Trophoblast cell (in vitro differentiated cells and primary cell): ENCODE data around the gene INO80E.

ENCODE experiments used
- DNase-seq, 2 donors: peaks; one replicate each; pipeline ENCODE4 v3.0.0-alpha.2; 2016
- H2AFZ ChIP-seq: 2 replicates; pipeline ENCODE4 v1.6.1; 2013; ENCODE audit warnings: low read length, moderate library complexity, mild to moderate bottlenecking; ENCODE audit not compliant: insufficient read depth, poor library complexity
- H2AK5ac ChIP-seq: 2 replicates; pipeline ENCODE4 v1.6.1; 2013; ENCODE audit warnings: mild to moderate bottlenecking, low read length
- H2BK120ac ChIP-seq: 2 replicates; pipeline ENCODE4 v1.6.1; 2013; ENCODE audit warnings: low read length, mild to moderate bottlenecking, moderate library complexity; ENCODE audit not compliant: insufficient read depth, poor library complexity
- H2BK12ac ChIP-seq: 2 replicates; pipeline ENCODE4 v1.6.1; 2013; ENCODE audit warnings: mild to moderate bottlenecking, low read length, moderate library complexity
- H2BK5ac ChIP-seq: 2 replicates; pipeline ENCODE4 v1.6.1; 2013; ENCODE audit warnings: low read length, low read depth, moderate library complexity, mild to moderate bottlenecking; ENCODE audit not compliant: poor library complexity
- H3K14ac ChIP-seq: 2 replicates; pipeline ENCODE4 v1.6.1; 2013; ENCODE audit warnings: mild to moderate bottlenecking, low read length
- H3K18ac ChIP-seq: 2 replicates; pipeline ENCODE4 v1.6.1; 2013; ENCODE audit warnings: mild to moderate bottlenecking, low read length
- H3K23ac ChIP-seq: 2 replicates; pipeline ENCODE4 v1.6.1; 2013; ENCODE audit warnings: low read length
- H3K27ac ChIP-seq: 2 replicates; pipeline ENCODE4 v1.5.1; 2013; ENCODE audit warnings: low read depth, mild to moderate bottlenecking, inconsistent platforms, low read length, moderate library complexity
- H3K27me3 ChIP-seq: 2 replicates; pipeline ENCODE4 v1.6.1; 2013; ENCODE audit warnings: inconsistent platforms, mild to moderate bottlenecking, low read length, moderate library complexity; ENCODE audit not compliant: insufficient read depth
- H3K36me3 ChIP-seq, 2 experiments: 1 replicate in 1 of 2; 2 replicates in 1 of 2; pipeline ENCODE4 v1.6.1; 2013; ENCODE audit warnings: low read length in 2 of 2, mild to moderate bottlenecking in 2 of 2, moderate library complexity in 1 of 2; ENCODE audit not compliant: insufficient read depth in 2 of 2, control insufficient read depth in 1 of 2
- H3K4ac ChIP-seq: 2 replicates; pipeline ENCODE4 v1.6.1; 2013; ENCODE audit warnings: low read depth, mild to moderate bottlenecking, low read length, moderate library complexity
- H3K4me1 ChIP-seq, 2 experiments: 1 replicate in 1 of 2; 2 replicates in 1 of 2; pipeline ENCODE4 v1.6.1; 2013; ENCODE audit warnings: low read length in 2 of 2, mild to moderate bottlenecking in 2 of 2, moderate library complexity in 1 of 2; ENCODE audit not compliant: insufficient read depth in 2 of 2, control insufficient read depth in 1 of 2
- H3K4me2 ChIP-seq: 2 replicates; pipeline ENCODE4 v1.6.1; 2013; ENCODE audit warnings: inconsistent platforms, mild to moderate bottlenecking, low read length, moderate library complexity
- H3K4me3 ChIP-seq: 2 replicates; pipeline ENCODE4 v1.5.1; 2013; ENCODE audit warnings: mild to moderate bottlenecking, low read depth, low read length, inconsistent platforms
- H3K79me1 ChIP-seq: one replicate; pipeline ENCODE4 v1.6.1; 2013; ENCODE audit warnings: low read length
- H3K79me2 ChIP-seq: 2 replicates; pipeline ENCODE4 v1.6.1; 2013; ENCODE audit warnings: low read length, mild to moderate bottlenecking; ENCODE audit not compliant: control insufficient read depth, insufficient read depth, poor library complexity
- H3K9ac ChIP-seq: 2 replicates; pipeline ENCODE4 v1.6.1; 2013; ENCODE audit warnings: mild to moderate bottlenecking, low read length
- H3K9me3 ChIP-seq: 2 replicates; pipeline ENCODE4 v1.6.1; 2013; ENCODE audit warnings: low read depth, mild to moderate bottlenecking, control low read depth, inconsistent platforms, low read length; ENCODE audit not compliant: insufficient read depth
- H4K12ac ChIP-seq: 2 replicates; pipeline ENCODE4 v1.6.1; 2013; ENCODE audit warnings: low read depth, mild to moderate bottlenecking, low read length, moderate library complexity
- H4K8ac ChIP-seq: 2 replicates; pipeline ENCODE4 v1.6.1; 2013; ENCODE audit warnings: low read depth, mild to moderate bottlenecking, low read length, moderate library complexity
- H4K91ac ChIP-seq: one replicate; pipeline ENCODE4 v1.6.1; 2013; ENCODE audit warnings: low read depth, mild to moderate bottlenecking, low read length, moderate library complexity
- WGBS: extraction: QIAGEN DNeasy Blood & Tissue Kit; methylation state at CpG from one replicate; pipeline ENCODE4 v1.1.7; 2013; ENCODE audit warnings: missing lambda C conversion rate; ENCODE audit not compliant: insufficient read length, insufficient coverage; ENCODE audit errors: extremely low coverage; 5-methylcytosine and 5-hydroxymethylcytosine counted together

INO80E gene

DNA sequence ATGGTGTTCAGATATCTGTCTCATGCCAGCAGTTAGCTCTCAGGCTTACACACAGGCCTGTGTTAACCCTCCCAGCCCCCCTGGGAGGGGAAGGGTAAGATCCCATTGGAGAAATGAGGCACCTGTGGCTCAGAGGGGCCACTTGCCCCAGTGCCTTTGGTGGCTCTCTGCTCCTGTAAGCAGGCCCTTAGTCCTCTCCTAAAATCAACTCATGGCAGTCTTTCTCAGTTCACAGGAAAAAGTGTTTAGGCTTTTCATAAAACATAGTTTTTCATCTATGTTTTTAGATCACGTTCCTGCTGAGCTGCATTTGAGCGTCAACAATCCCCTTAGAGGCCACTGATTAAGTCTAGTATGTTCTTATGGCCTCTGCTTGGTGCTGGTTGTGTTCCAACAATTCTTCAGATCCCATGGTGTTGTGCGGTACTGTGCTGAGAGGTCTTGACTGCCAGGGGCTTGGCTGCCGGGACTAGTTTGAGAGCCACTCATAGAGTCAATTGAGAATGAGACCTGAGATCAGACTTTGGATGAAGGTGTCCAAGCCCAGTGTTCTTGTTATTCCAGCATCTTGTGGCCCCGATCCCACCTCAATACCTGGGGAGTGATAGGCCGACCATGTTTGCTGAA, 11.8 kb upstream of the INO80E start:
- no peak overlapping the region for H3K14ac ChIP-seq
- no peak overlapping the region for H4K8ac ChIP-seq
- H2AK5ac ChIP-seq = no peak overlapping the region
- H3K27ac ChIP-seq = no peak overlapping the region
- H2AFZ ChIP-seq = no peak overlapping the region
- H3K36me3 ChIP-seq = peaks cover 78 to 93% of the 10 kb centered on the region in 2 experiments
- no CpG with 5 or more reads among the region's 6 CpGs for WGBS
- H4K12ac ChIP-seq = no peak overlapping the region
- H2BK5ac ChIP-seq = no peak overlapping the region
- H3K18ac ChIP-seq = no peak overlapping the region
- H3K79me2 ChIP-seq = no peaks in the 10 kb centered on the region
- peaks cover 4% of the 10 kb centered on the region for H3K9me3 ChIP-seq
- no peak overlapping the region for H2BK12ac ChIP-seq
- H3K4me1 ChIP-seq = no peaks in the 10 kb centered on the region
- H2BK120ac ChIP-seq = no peak overlapping the region
- H3K79me1 ChIP-seq = no peaks in the 10 kb centered on the region
- no peak overlapping the region for H3K4ac ChIP-seq
- DNase-seq = no peak
- H3K9ac ChIP-seq = no peak overlapping the region
- H4K91ac ChIP-seq = no peak overlapping the region
- H3K4me3 ChIP-seq = no peak overlapping the region
- H3K27me3 ChIP-seq = no peaks in the 10 kb centered on the region
- no peak overlapping the region for H3K4me2 ChIP-seq
- H3K23ac ChIP-seq = no peak overlapping the region

DNA sequence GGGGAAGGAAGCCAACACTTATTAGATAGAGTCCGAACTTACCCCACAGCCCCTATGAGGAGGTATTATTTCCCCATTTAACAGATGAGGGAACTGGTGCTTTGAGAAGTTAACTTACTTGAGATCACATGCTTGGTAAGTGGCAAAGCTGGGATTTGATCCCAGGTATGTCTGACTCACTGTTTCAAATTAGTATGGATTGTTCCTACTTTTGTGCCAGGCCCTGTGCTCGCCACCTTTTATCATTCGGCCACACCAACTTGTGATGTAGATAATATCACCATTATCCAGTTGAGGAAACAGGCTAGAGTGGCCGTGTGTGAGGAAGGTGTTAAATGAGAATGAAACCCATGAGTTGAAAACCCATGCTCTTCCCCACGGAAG, 11.3 kb upstream of the INO80E start:
- H3K18ac ChIP-seq = no peak overlapping the region
- H3K9me3 ChIP-seq = peaks cover 4% of the 10 kb centered on the region
- no peak overlapping the region for H3K9ac ChIP-seq
- no peak overlapping the region for H4K8ac ChIP-seq
- no peaks in the 10 kb centered on the region for H3K27me3 ChIP-seq
- H3K4me2 ChIP-seq = no peak overlapping the region
- H3K4me3 ChIP-seq = no peak overlapping the region
- H3K4me1 ChIP-seq = no peaks in the 10 kb centered on the region
- no peak overlapping the region for H3K4ac ChIP-seq
- H2AK5ac ChIP-seq = no peak overlapping the region
- WGBS = no CpG with 5 or more reads among the region's 5 CpGs
- H2BK12ac ChIP-seq = no peak overlapping the region
- H3K23ac ChIP-seq = no peak overlapping the region
- no peak overlapping the region for H3K14ac ChIP-seq
- DNase-seq = no peak
- H2AFZ ChIP-seq = no peak overlapping the region
- no peak overlapping the region for H2BK5ac ChIP-seq
- no peak overlapping the region for H3K27ac ChIP-seq
- no peaks in the 10 kb centered on the region for H3K79me2 ChIP-seq
- no peak overlapping the region for H4K12ac ChIP-seq
- H2BK120ac ChIP-seq = no peak overlapping the region
- H4K91ac ChIP-seq = no peak overlapping the region
- H3K36me3 ChIP-seq = peaks cover 80 to 93% of the 10 kb centered on the region in 2 experiments
- no peaks in the 10 kb centered on the region for H3K79me1 ChIP-seq

DNA sequence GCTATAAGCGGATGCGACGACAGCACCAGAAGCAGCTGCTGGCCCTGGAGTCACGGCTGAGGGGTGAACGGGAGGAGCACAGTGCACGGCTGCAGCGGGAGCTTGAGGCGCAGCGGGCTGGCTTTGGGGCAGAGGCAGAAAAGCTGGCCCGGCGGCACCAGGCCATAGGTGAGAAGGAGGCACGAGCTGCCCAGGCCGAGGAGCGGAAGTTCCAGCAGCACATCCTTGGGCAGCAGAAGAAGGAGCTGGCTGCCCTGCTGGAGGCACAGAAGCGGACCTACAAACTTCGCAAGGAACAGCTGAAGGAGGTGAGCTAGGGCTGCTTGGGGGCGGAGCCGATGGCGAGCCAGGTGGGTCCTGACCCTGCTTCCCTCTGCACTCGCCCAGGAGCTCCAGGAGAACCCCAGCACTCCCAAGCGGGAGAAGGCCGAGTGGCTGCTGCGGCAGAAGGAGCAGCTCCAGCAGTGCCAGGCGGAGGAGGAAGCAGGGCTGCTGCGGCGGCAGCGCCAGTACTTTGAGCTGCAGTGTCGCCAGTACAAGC, 10.7 kb upstream of the INO80E start:
- Histone ChIP-seq H2AK5ac (no peak overlapping the region), H3K4ac (no peak overlapping the region), H2BK12ac (no peak overlapping the region), H4K12ac (no peak overlapping the region), H3K18ac (no peak overlapping the region), H4K8ac (no peak overlapping the region), H3K9me3 (peaks cover 4% of the 10 kb centered on the region), H3K36me3 (peaks cover 78 to 87% of the 10 kb centered on the region in 2 experiments), H2AFZ (no peak overlapping the region), H3K9ac (no peak overlapping the region), H3K27me3 (no peaks in the 10 kb centered on the region), H3K27ac (no peak overlapping the region), H3K4me2 (no peak overlapping the region), H3K4me1 (no peaks in the 10 kb centered on the region), H2BK120ac (no peak overlapping the region), H3K79me1 (no peaks in the 10 kb centered on the region), H3K4me3 (no peak overlapping the region), H3K23ac (no peak overlapping the region), H4K91ac (no peak overlapping the region), H3K79me2 (no peaks in the 10 kb centered on the region), H2BK5ac (no peak overlapping the region), H3K14ac (no peak overlapping the region)
- no CpG with 5 or more reads among the region's 28 CpGs for WGBS
- no peak for DNase-seq

DNA sequence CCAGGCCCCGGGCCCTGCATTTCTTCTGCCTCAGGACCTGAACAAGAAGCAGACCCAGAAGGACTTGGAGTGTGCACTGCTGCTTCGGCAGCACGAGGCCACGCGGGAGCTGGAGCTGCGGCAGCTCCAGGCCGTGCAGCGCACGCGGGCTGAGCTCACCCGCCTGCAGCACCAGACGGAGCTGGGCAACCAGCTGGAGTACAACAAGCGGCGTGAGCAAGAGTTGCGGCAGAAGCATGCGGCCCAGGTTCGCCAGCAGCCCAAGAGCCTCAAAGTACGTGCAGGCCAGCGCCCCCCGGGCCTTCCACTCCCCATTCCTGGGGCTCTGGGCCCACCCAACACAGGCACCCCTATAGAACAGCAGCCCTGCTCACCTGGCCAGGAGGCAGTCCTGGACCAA, 9.8 kb upstream of the INO80E start:
- Histone ChIP-seq H2BK12ac (no peak overlapping the region), H3K4ac (no peak overlapping the region), H3K27ac (no peak overlapping the region), H3K4me3 (no peak overlapping the region), H3K79me2 (no peaks in the 10 kb centered on the region), H3K9ac (no peak overlapping the region), H4K8ac (no peak overlapping the region), H3K23ac (no peak overlapping the region), H2AK5ac (no peak overlapping the region), H4K91ac (no peak overlapping the region), H4K12ac (no peak overlapping the region), H2BK5ac (no peak overlapping the region), H3K36me3 (peaks cover 85 to 93% of the 10 kb centered on the region in 2 experiments), H2AFZ (no peak overlapping the region), H2BK120ac (no peak overlapping the region), H3K14ac (no peak overlapping the region), H3K27me3 (no peaks in the 10 kb centered on the region), H3K9me3 (peaks cover 4% of the 10 kb centered on the region), H3K18ac (no peak overlapping the region), H3K4me1 (no peaks in the 10 kb centered on the region), H3K4me2 (no peak overlapping the region), H3K79me1 (no peaks in the 10 kb centered on the region)
- WGBS = no CpG with 5 or more reads among the region's 20 CpGs
- DNase-seq = no peak
